SK-N-SH treated with all-trans-retinoic acid at 6 μM for 48 hours (cell line): Measurements from ENCODE around the gene AP1S1.

Experiments
- ATAC-seq: fragments of 200-7000 bp; cut with Tn5 transposase; 3 replicates; pipeline ENCODE4 v1.9.1; 2020; ENCODE audit warnings: mild to moderate bottlenecking, moderate library complexity
- ARNTL ChIP-seq: fragments of 450-650 bp; formaldehyde crosslinking; IDR thresholded peaks from 2 replicates; pipeline ENCODE4 v1.5.0; 2020; ENCODE audit warnings: low read depth, mild to moderate bottlenecking, moderate library complexity, borderline replicate concordance
- BACH2 ChIP-seq: fragments of 250-450 bp; sonication (Bioruptor Pico); IDR thresholded peaks from 2 replicates; pipeline ENCODE4 v1.9.0; 2021; ENCODE audit warnings: mild to moderate bottlenecking, borderline replicate concordance
- GLIS3 ChIP-seq: fragments of 250-450 bp; sonication (Bioruptor Pico); IDR thresholded peaks from 2 replicates; pipeline ENCODE4 v1.5.0; 2020; ENCODE audit warnings: mild to moderate bottlenecking, moderate library complexity
- ISL1 ChIP-seq: fragments of 250-450 bp; sonication (Bioruptor Pico); IDR thresholded peaks from 2 replicates; pipeline ENCODE4 v2.1.2; 2022; ENCODE audit warnings: mild to moderate bottlenecking, moderate library complexity
- OSR1 ChIP-seq: fragments of 250-450 bp; sonication (Bioruptor Pico); IDR thresholded peaks from 2 replicates; pipeline ENCODE4 v1.8.0; 2022; ENCODE audit warnings: moderate library complexity, mild to moderate bottlenecking, inconsistent platforms
- SNAI2 ChIP-seq: fragments of 250-450 bp; sonication (Bioruptor Pico); IDR thresholded peaks from 2 replicates; pipeline ENCODE4 v1.5.0; 2020; ENCODE audit warnings: mild to moderate bottlenecking, moderate library complexity
- TCF4 ChIP-seq: fragments of 250-450 bp; sonication (Bioruptor Pico); IDR thresholded peaks from 2 replicates; pipeline ENCODE4 v1.8.0; 2021; ENCODE audit warnings: mild to moderate bottlenecking, moderate library complexity, borderline replicate concordance
- TOX ChIP-seq: fragments of 250-450 bp; sonication (Bioruptor Pico); IDR thresholded peaks from 2 replicates; pipeline ENCODE4 v1.8.0; 2021; ENCODE audit warnings: mild to moderate bottlenecking, moderate library complexity, borderline replicate concordance
- ZC3H10 ChIP-seq: fragments of 250-450 bp; sonication (Bioruptor Pico); IDR thresholded peaks from 2 replicates; pipeline ENCODE4 v1.5.1; 2021; ENCODE audit warnings: mild to moderate bottlenecking, moderate library complexity
- ZFP3 ChIP-seq: fragments of 250-450 bp; sonication (Bioruptor Pico); IDR thresholded peaks from 2 replicates; pipeline ENCODE4 v1.5.0; 2020; ENCODE audit warnings: mild to moderate bottlenecking, moderate library complexity
- ZFP30 ChIP-seq: fragments of 450-650 bp; formaldehyde crosslinking; IDR thresholded peaks from 2 replicates; pipeline ENCODE4 v1.5.0; 2022; ENCODE audit warnings: mild to moderate bottlenecking, moderate library complexity
- ZNF565 ChIP-seq: fragments of 450-650 bp; formaldehyde crosslinking; conservative IDR thresholded peaks from 2 replicates; pipeline ENCODE4 v1.5.0; 2020; ENCODE audit warnings: low read depth, mild to moderate bottlenecking, moderate library complexity
- ZNF70 ChIP-seq: fragments of 450-650 bp; formaldehyde crosslinking; IDR thresholded peaks from 2 replicates; pipeline ENCODE4 v1.5.0; 2020; ENCODE audit warnings: mild to moderate bottlenecking, moderate library complexity
- ZNF8 ChIP-seq: fragments of 450-650 bp; formaldehyde crosslinking; IDR thresholded peaks from 2 replicates; pipeline ENCODE4 v1.5.0; 2020; ENCODE audit warnings: mild to moderate bottlenecking, moderate library complexity
- TF ChIP-seq, protein P1 (sequence below): fragments of 250-450 bp; sonication (Bioruptor Pico); IDR thresholded peaks from 2 replicates; pipeline ENCODE4 v1.5.0; 2020; ENCODE audit warnings: mild to moderate bottlenecking, moderate library complexity
- TF ChIP-seq, protein P2 (sequence below): fragments of 250-450 bp; sonication (Bioruptor Pico); IDR thresholded peaks from 2 replicates; pipeline ENCODE4 v1.8.0; 2021; ENCODE audit warnings: low read depth, mild to moderate bottlenecking, moderate library complexity, borderline replicate concordance
- TF ChIP-seq, protein P3 (sequence below): fragments of 250-450 bp; sonication (Bioruptor Pico); IDR thresholded peaks from 2 replicates; pipeline ENCODE4 v1.5.1; 2020; ENCODE audit warnings: low read depth, mild to moderate bottlenecking, moderate library complexity
- TF ChIP-seq, protein P4 (sequence below): fragments of 250-450 bp; sonication (Bioruptor Pico); IDR thresholded peaks from 2 replicates; pipeline ENCODE4 v1.8.0; 2020; ENCODE audit warnings: mild to moderate bottlenecking, moderate library complexity, borderline replicate concordance

The AP1S1 gene

DNA sequence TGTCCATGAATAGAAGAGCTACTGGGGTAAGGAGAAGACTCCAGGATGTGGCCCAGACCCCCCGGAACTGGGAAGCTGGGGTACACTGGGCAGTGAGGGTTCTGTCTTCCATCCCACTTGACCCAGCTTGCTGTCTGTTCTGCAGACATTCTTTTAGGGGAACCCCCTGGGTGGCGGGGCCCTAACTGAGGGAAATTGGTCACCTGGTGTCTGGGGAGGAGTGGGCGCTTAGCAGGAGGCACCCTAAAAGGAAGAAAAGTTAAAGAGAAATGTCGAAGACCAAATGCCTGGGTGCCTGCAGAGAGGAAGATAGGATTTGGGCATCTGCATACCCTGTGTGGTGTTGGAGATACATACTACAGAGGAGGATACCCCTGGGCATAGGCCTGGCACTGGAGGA lies 1.0 kb downstream of the AP1S1 start (continued):
- TF ChIP-seq, protein P1, sequence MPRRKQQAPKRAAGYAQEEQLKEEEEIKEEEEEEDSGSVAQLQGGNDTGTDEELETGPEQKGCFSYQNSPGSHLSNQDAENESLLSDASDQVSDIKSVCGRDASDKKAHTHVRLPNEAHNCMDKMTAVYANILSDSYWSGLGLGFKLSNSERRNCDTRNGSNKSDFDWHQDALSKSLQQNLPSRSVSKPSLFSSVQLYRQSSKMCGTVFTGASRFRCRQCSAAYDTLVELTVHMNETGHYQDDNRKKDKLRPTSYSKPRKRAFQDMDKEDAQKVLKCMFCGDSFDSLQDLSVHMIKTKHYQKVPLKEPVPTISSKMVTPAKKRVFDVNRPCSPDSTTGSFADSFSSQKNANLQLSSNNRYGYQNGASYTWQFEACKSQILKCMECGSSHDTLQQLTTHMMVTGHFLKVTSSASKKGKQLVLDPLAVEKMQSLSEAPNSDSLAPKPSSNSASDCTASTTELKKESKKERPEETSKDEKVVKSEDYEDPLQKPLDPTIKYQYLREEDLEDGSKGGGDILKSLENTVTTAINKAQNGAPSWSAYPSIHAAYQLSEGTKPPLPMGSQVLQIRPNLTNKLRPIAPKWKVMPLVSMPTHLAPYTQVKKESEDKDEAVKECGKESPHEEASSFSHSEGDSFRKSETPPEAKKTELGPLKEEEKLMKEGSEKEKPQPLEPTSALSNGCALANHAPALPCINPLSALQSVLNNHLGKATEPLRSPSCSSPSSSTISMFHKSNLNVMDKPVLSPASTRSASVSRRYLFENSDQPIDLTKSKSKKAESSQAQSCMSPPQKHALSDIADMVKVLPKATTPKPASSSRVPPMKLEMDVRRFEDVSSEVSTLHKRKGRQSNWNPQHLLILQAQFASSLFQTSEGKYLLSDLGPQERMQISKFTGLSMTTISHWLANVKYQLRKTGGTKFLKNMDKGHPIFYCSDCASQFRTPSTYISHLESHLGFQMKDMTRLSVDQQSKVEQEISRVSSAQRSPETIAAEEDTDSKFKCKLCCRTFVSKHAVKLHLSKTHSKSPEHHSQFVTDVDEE = no peak
- TF ChIP-seq ARNTL (CRISPR knock-in tag) = no peak
- TF ChIP-seq, protein P2, sequence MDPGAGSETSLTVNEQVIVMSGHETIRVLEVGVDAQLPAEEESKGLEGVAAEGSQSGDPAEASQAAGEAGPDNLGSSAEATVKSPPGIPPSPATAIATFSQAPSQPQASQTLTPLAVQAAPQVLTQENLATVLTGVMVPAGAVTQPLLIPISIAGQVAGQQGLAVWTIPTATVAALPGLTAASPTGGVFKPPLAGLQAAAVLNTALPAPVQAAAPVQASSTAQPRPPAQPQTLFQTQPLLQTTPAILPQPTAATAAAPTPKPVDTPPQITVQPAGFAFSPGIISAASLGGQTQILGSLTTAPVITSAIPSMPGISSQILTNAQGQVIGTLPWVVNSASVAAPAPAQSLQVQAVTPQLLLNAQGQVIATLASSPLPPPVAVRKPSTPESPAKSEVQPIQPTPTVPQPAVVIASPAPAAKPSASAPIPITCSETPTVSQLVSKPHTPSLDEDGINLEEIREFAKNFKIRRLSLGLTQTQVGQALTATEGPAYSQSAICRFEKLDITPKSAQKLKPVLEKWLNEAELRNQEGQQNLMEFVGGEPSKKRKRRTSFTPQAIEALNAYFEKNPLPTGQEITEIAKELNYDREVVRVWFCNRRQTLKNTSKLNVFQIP (CRISPR knock-in tag) = no peak
- TF ChIP-seq, all 23 proteins: peak for 0

DNA sequence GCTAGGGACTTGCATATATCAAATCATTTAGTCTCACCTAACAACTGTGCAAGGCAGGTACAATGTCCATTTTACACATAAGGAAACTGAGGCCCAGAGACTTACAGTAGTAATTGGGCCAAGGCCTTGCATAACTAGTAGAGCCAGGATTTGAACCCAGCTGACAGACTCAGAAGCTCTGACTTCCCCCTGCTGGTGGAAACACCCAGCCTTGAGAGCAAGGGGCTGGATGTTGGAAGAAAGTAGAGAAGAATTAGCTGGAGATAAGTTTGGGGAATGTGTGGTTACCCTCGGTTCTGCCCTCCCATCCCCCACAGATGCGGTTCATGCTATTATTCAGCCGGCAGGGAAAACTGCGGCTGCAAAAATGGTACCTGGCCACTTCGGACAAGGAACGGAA lies 2.0 kb downstream of the AP1S1 start:
- ATAC-seq = no peak
- TF ChIP-seq ZFP3 (no peak), ZNF8 (no peak), TOX (CRISPR knock-in tag) (no peak), ISL1 (CRISPR knock-in tag) (no peak), ZNF565 (CRISPR knock-in tag) (no peak), GLIS3 (CRISPR knock-in tag) (no peak), ZNF70 (no peak), TCF4 (CRISPR knock-in tag) (no peak), ZFP30 (CRISPR knock-in tag) (no peak), ZC3H10 (CRISPR knock-in tag) (no peak), OSR1 (CRISPR knock-in tag) (no peak), SNAI2 (no peak), BACH2 (CRISPR knock-in tag) (no peak)
- TF ChIP-seq, protein P3, sequence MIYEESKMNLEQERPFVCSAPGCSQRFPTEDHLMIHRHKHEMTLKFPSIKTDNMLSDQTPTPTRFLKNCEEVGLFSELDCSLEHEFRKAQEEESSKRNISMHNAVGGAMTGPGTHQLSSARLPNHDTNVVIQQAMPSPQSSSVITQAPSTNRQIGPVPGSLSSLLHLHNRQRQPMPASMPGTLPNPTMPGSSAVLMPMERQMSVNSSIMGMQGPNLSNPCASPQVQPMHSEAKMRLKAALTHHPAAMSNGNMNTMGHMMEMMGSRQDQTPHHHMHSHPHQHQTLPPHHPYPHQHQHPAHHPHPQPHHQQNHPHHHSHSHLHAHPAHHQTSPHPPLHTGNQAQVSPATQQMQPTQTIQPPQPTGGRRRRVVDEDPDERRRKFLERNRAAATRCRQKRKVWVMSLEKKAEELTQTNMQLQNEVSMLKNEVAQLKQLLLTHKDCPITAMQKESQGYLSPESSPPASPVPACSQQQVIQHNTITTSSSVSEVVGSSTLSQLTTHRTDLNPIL (CRISPR knock-in tag) = no peak

DNA sequence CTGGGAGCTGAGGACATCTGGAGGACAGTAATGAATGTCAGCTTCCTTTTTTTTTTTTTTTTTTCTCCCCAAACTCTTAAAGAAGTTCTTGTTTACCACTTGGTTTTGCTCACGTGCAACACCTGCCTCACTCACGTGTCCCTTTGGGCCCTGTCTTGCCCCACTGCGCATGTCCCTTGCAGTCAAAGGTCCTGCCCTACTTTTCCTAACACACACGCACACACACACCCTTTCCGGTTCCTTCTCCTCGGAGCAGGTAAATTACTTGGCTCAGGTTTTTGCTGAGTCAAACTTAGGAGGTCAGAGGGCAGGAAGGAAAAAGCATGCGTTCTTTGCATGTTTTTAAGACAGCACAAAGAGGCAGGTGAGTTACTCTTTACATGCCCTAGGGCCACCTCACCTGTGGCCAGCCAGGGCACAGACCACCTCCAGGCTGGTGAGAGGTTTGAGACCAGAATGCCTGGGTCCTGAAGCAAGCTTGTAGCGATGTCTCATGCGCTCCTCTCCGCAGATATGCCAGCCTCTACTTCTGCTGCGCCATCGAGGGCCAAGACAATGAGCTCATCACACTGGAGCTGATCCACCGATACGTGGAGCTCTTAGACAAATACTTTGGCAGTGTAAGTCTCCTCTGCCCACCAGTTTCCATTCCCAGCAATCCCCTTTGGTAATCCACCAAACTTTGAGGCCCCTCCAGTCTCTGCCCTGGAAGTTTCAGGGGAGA lies 2.8 kb downstream of the AP1S1 start:
- ATAC-seq = no peak
- no peak for TF ChIP-seq BACH2 (CRISPR knock-in tag)
- TF ChIP-seq, protein P4, sequence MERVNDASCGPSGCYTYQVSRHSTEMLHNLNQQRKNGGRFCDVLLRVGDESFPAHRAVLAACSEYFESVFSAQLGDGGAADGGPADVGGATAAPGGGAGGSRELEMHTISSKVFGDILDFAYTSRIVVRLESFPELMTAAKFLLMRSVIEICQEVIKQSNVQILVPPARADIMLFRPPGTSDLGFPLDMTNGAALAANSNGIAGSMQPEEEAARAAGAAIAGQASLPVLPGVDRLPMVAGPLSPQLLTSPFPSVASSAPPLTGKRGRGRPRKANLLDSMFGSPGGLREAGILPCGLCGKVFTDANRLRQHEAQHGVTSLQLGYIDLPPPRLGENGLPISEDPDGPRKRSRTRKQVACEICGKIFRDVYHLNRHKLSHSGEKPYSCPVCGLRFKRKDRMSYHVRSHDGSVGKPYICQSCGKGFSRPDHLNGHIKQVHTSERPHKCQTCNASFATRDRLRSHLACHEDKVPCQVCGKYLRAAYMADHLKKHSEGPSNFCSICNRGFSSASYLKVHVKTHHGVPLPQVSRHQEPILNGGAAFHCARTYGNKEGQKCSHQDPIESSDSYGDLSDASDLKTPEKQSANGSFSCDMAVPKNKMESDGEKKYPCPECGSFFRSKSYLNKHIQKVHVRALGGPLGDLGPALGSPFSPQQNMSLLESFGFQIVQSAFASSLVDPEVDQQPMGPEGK (CRISPR knock-in tag) = no peak
- TF ChIP-seq, all 23 proteins: peak for 0

DNA sequence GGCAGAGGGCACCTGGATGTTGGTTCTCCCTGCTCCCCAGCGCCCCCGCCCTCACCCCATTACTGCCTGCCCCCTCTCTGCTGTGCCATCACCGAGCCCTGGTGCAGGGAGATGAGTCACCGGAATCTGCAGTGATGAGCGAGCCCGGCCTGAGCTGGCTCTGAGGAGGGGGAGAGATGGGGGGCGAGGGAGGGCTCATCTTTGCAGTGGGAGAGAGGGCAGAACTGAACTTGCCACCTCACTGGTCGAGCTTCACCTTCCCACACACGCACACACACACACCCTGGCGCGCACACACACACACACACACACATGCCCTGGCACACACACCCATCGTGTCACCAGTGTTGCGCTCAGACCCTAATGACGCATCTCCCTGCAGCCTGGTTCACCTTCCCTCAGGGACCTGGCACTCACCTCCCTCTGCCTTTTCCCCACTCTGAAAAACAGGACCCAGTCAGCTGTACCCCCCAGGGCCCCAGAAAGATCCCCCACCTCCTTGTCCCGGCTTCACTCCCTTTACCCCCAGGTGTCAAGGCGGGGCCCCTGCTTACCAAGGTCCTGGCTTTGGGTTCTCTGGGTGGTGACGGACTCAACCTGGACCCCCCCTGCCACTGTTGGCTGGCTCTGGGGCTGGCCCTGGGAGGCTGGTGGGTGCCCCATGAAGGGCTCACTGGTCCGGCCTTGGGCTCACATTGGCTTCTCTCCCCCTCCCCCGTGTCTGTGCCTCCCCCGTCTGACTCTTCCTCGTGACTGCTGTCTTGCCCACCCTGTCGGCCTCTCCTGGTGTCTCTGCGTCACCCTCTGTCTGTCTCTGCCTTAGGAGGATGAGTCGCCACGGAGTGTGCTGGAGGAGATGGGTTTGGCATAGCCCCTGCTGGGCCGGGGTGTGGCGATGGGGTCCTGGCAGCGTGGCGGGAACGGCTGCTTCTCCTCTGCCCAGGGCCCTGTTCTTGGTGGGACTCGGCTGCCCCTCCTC lies 5.7 kb downstream of the AP1S1 start:
- peak; percentile 70 for ATAC-seq
- TF ChIP-seq ZNF565 (CRISPR knock-in tag) (no peak), ZFP3 (peak; percentile 26; the same call in 1 of the 2 replicates)
